Measurements from ENCODE around the gene RSPO4.

DNA sequence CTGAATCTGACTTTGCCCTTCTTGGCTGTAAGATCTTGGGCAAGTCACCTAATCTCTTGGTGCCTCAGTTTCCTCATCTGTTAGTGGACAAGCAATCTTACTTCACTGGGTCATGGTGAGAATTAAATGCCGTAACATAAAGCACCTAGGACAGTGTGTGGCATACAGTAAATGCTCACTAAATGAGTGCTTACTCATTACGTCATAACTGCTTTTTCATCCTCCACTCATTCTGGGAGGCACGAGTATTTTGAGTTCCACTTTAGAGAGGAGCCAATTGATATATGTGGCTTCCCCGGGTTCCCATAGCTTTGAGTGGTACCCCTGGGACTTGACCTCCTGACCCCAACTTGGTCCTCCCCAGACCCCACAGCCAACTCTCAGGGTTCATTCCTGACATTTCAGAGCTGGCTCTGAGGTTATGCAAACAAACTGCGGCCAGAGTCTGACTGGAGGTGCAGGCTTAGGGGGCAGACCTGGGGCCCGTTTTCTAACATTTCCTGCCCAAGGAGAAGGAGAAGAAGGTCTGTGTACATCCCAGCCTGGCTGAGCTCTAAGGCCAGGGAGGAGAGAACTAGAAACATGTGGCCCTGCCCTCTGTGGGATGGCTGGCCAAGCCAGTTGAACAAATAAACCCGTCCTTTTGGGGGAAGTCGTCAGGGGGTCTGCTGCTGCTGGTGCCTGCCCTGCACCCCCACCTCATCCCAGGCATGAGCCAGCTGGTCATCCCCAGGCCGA lies 91.8 kb downstream of the RSPO4 start:
- TF ChIP-seq CTCF (IDR thresholded peaks at IDR 0.05) = no peak
- no peak for TF ChIP-seq EP300 (IDR thresholded peaks at IDR 0.05)

Measured in gastroesophageal sphincter (tissue), 3 donors.